ENCODE data around the gene PEX14. TPM values are rescaled to one million over a fixed set of nuclear protein-coding genes. Genes with fewer than 3 reads are reported as not detected.

The PEX14 gene
- total and polyA plus RNA-seq, 2 donors (not counting 3 experiments of a cell fraction or from before 2014, with no cell fraction given): 19.5 to 26.5 TPM

DNA sequence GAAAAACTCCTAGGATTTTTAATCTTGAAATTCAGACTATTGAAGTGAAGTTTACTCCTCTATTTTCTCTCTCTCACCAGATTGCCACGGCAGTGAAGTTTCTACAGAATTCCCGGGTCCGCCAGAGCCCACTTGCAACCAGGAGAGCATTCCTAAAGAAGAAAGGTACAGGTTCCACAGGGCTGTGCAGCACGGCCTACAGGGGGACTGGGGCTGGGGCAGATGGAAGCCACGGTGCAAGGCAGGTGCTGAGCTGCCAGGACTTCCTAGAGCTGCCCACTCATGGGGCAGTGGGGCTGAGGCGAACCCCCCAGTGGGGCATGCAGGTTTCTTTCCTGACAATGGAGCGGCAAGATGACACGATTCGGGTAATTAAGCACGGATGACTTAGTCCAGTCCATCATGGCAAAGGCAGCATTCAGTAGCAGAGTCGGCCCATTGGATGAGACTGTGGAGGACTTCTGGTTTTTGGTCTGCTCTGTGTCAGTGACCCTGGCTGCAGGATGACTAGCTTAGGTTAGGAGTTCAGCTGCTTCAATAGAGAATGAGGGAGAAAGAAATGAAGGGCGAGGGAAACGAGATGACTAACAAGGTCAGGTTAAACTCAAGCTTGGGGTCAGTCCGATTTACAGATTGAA lies 61.5 kb downstream of the PEX14 start:
- Histone ChIP-seq H3K4me1 (ENCODE audit: control insufficient read depth, extremely low read depth, insufficient read depth, low read length) (peaks cover 12% of the 10 kb centered on the region), H3K9me1 (replicated peaks; ENCODE audit: control insufficient read depth, extremely low read depth, insufficient read depth, low read length) (no peaks in the 10 kb centered on the region), H3K4me3 (replicated peaks in 1 of 3; ENCODE audit: insufficient read depth in 1 of 3, low read depth in 1 of 3, low read length in 3 of 3) (no peak overlapping the region), H3K4me2 (ENCODE audit: insufficient read depth, low read length) (no peak overlapping the region), H4K20me1 (replicated peaks; ENCODE audit: control insufficient read depth, extremely low read depth, insufficient read depth, low read length) (no peaks in the 10 kb centered on the region), H3K9ac (replicated peaks; ENCODE audit: extremely low read depth, insufficient read depth, low read length) (no peak overlapping the region), H3K9me3 (replicated peaks; ENCODE audit: control insufficient read depth, insufficient read depth, low read length) (no peaks in the 10 kb centered on the region), H3K36me3 (ENCODE audit: control insufficient read depth in 2 of 2, extremely low read depth in 1 of 2, insufficient read depth in 2 of 2, low read length in 2 of 2) (peaks cover 0 to 2% of the 10 kb centered on the region in 2 experiments), H3K79me2 (ENCODE audit: control insufficient read depth, insufficient read depth, low read length) (peaks cover 5% of the 10 kb centered on the region), H2AFZ (ENCODE audit: low read depth, low read length) (no peak overlapping the region), H3K27me3 (ENCODE audit: control insufficient read depth in 2 of 2, insufficient read depth in 2 of 2, low read length in 2 of 2) (no peaks in the 10 kb centered on the region), H3K27ac (ENCODE audit: insufficient read depth, low read depth, low read length) (no peak overlapping the region)
- no TSS peak for BruUV-seq (replicated peaks)
- ChIA-PET CTCF (interaction anchor here (1.1 to 1.3 kb wide), 3 partner anchors 13 to 27 kb away, joined by 4 read pairs; no protein-coding TSS in a partner anchor), POLR2A (no interaction called here)
- dilution Hi-C loops (cut with MboI; ENCODE audit: extremely low pct_ligation_motif_present, low sequenced_read_pairs): no loop called here
- TF ChIP-seq, protein P1, sequence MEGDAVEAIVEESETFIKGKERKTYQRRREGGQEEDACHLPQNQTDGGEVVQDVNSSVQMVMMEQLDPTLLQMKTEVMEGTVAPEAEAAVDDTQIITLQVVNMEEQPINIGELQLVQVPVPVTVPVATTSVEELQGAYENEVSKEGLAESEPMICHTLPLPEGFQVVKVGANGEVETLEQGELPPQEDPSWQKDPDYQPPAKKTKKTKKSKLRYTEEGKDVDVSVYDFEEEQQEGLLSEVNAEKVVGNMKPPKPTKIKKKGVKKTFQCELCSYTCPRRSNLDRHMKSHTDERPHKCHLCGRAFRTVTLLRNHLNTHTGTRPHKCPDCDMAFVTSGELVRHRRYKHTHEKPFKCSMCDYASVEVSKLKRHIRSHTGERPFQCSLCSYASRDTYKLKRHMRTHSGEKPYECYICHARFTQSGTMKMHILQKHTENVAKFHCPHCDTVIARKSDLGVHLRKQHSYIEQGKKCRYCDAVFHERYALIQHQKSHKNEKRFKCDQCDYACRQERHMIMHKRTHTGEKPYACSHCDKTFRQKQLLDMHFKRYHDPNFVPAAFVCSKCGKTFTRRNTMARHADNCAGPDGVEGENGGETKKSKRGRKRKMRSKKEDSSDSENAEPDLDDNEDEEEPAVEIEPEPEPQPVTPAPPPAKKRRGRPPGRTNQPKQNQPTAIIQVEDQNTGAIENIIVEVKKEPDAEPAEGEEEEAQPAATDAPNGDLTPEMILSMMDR (IDR thresholded peaks at IDR 0.05; ENCODE audit: extremely low read depth in 1 of 2, insufficient read depth in 1 of 2, low read depth in 1 of 2, low read length in 2 of 2): no peak
- TF ChIP-seq POLR2AphosphoS5 (IDR thresholded peaks at IDR 0.05; ENCODE audit: insufficient read depth, low read depth, low read length): no peak
- no peak for TF ChIP-seq MYC (IDR thresholded peaks at IDR 0.05; ENCODE audit: low read depth, low read length)
- no peak for TF ChIP-seq EZH2 (IDR thresholded peaks at IDR 0.05; ENCODE audit: borderline replicate concordance, low read depth, low read length, severe bottlenecking)
- TF ChIP-seq JUN (IDR thresholded peaks at IDR 0.05; ENCODE audit: borderline replicate concordance, insufficient read depth, insufficient read length, low read depth): no peak
- no peak for TF ChIP-seq FOS (IDR thresholded peaks at IDR 0.05; ENCODE audit: borderline replicate concordance, insufficient read depth, low read length)
- TF ChIP-seq, protein P2, sequence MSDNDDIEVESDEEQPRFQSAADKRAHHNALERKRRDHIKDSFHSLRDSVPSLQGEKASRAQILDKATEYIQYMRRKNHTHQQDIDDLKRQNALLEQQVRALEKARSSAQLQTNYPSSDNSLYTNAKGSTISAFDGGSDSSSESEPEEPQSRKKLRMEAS (IDR thresholded peaks at IDR 0.05; ENCODE audit: insufficient read depth, insufficient read length): no peak
- TF ChIP-seq POLR2A (IDR thresholded peaks at IDR 0.05; ENCODE audit: low read depth, low read length): no peak
- no peak for TF ChIP-seq GATA2 (IDR thresholded peaks at IDR 0.05; ENCODE audit: insufficient read depth, insufficient read length, low read depth, low read length)
- intact Hi-C loops (cut with micrococcal nuclease): no loop called here
- DNase-seq (ENCODE audit: low read depth, low spot score) (no peak), FAIRE-seq (no peak)

Measured in endothelial cell of umbilical vein (primary cell).